Endodermal cell (in vitro differentiated cells): ENCODE measurements around the gene RCSD1. TPM values are rescaled to one million over a fixed set of nuclear protein-coding genes. Genes with fewer than 3 reads are reported as not detected.

Source experiments
- DNase-seq: peaks from one replicate; pipeline ENCODE4 v3.0.0-alpha.2; 2017
- H3K27ac ChIP-seq: 2 replicates; pipeline ENCODE4 v1.5.1; 2013; ENCODE audit warnings: mild to moderate bottlenecking, low read depth, low read length, moderate library complexity
- H3K27me3 ChIP-seq: 2 replicates; pipeline ENCODE4 v1.6.1; 2013; ENCODE audit warnings: mild to moderate bottlenecking, low read length, moderate library complexity; ENCODE audit not compliant: insufficient read depth, control insufficient read depth, poor library complexity, severe bottlenecking
- H3K36me3 ChIP-seq: 2 replicates; pipeline ENCODE4 v1.7.0; 2013; ENCODE audit warnings: mild to moderate bottlenecking, low read length, moderate library complexity; ENCODE audit not compliant: control insufficient read depth, insufficient read depth
- H3K4me1 ChIP-seq: one replicate; pipeline ENCODE4 v1.7.0; 2013; ENCODE audit warnings: low read length; ENCODE audit not compliant: control insufficient read depth, insufficient read depth
- H3K4me3 ChIP-seq: 2 replicates; pipeline ENCODE4 v1.5.1; 2013; ENCODE audit warnings: mild to moderate bottlenecking, low read length, moderate library complexity
- H3K9ac ChIP-seq: 2 replicates; pipeline ENCODE4 v1.6.1; 2013; ENCODE audit warnings: mild to moderate bottlenecking, low read length, moderate library complexity; ENCODE audit not compliant: poor library complexity, severe bottlenecking; ENCODE audit errors: extremely low read depth
- H3K9me3 ChIP-seq: 2 replicates; pipeline ENCODE4 v1.6.1; 2013; ENCODE audit warnings: mild to moderate bottlenecking, low read length, moderate library complexity; ENCODE audit not compliant: control insufficient read depth
- H3K27ac Mint-ChIP-seq: 2 replicates; pipeline ENCODE4 v1.8.0; 2020; ENCODE audit warnings: mixed read lengths
- H3K27me3 Mint-ChIP-seq: 2 replicates; pipeline ENCODE4 v1.8.0; 2021; ENCODE audit warnings: mild to moderate bottlenecking, mixed read lengths; ENCODE audit not compliant: insufficient read depth
- H3K36me3 Mint-ChIP-seq: 2 replicates; pipeline ENCODE4 v1.8.0; 2020; ENCODE audit warnings: low read depth, mixed read lengths
- H3K4me1 Mint-ChIP-seq: 2 replicates; pipeline ENCODE4 v1.8.0; 2020; ENCODE audit warnings: mixed read lengths
- H3K4me3 Mint-ChIP-seq: 2 replicates; pipeline ENCODE4 v1.8.0; 2020; ENCODE audit warnings: mild to moderate bottlenecking, moderate library complexity, mixed read lengths
- H3K9me3 Mint-ChIP-seq: 2 replicates; pipeline ENCODE4 v1.8.0; 2020; ENCODE audit warnings: mild to moderate bottlenecking, mixed read lengths
- WGBS, 2 experiments: methylation state at CpG; one replicate each; pipeline versions ENCODE4 v1.1.5 to v1.1.7; 2013; ENCODE audit warnings: missing lambda C conversion rate in 2 of 2, mixed read lengths in 1 of 2; ENCODE audit not compliant: insufficient coverage in 1 of 2, insufficient read length in 1 of 2; 5-methylcytosine and 5-hydroxymethylcytosine counted together
- total RNA-seq, 2 donors: library from RNA; stranded (reverse); fragmentation: NEBNext Ultra II Directional in 1 of 2; extraction: Animal tissue kit (Norgen Biotek cat#: 25700) in 1 of 2; gene quantifications; 2 replicates in 1 of 2; 3 replicates in 1 of 2; pipeline ENCODE4 v1.2.1, GENCODE V29; 2021
- TF ChIP-seq, protein P1 (sequence below): fragments of 200-600 bp; sonication (generic); conservative IDR thresholded peaks from 2 replicates; pipeline ENCODE4 v1.5.0; 2021; ENCODE audit warnings: antibody characterized with exemption, mild to moderate bottlenecking

RCSD1 gene
- total RNA-seq, 2 donors from 2014 or later: 0.11 to 0.29 TPM

DNA sequence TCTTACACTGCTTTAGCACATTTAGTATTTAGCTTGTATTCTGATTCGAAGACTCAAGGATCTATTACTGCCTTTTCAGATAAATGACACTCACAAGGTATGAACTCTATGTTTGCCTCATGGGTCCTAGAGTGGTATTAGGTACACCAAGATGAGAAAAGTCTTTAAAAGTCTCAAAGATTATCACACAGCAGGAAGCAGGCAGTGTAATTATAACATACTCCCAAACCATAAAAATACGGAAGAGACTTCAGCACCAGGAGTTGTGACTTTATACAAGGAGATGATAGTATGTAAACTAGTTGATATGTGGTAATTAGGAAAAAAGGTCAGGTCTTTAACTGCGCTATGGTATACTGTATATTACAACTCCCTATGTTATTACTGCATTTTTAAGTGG lies 11.2 kb upstream of the RCSD1 start:
- H3K36me3 Mint-ChIP-seq: no peaks in the 10 kb centered on the region
- Histone ChIP-seq H3K9me3 (peaks cover 11% of the 10 kb centered on the region), H3K9ac (no peak overlapping the region), H3K27me3 (no peaks in the 10 kb centered on the region), H3K4me3 (no peak overlapping the region), H3K27ac (no peak overlapping the region), H3K4me1 (peaks cover 4% of the 10 kb centered on the region), H3K36me3 (no peaks in the 10 kb centered on the region)
- peaks cover 19% of the 10 kb centered on the region for H3K9me3 Mint-ChIP-seq
- 98 to 100% methylated on average over 1 to 2 of the region's 3 CpGs for WGBS, 2 experiments
- no peak overlapping the region for H3K27ac Mint-ChIP-seq
- peaks cover 3% of the 10 kb centered on the region for H3K27me3 Mint-ChIP-seq
- TF ChIP-seq, protein P1, sequence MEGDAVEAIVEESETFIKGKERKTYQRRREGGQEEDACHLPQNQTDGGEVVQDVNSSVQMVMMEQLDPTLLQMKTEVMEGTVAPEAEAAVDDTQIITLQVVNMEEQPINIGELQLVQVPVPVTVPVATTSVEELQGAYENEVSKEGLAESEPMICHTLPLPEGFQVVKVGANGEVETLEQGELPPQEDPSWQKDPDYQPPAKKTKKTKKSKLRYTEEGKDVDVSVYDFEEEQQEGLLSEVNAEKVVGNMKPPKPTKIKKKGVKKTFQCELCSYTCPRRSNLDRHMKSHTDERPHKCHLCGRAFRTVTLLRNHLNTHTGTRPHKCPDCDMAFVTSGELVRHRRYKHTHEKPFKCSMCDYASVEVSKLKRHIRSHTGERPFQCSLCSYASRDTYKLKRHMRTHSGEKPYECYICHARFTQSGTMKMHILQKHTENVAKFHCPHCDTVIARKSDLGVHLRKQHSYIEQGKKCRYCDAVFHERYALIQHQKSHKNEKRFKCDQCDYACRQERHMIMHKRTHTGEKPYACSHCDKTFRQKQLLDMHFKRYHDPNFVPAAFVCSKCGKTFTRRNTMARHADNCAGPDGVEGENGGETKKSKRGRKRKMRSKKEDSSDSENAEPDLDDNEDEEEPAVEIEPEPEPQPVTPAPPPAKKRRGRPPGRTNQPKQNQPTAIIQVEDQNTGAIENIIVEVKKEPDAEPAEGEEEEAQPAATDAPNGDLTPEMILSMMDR: no peak
- no peak for DNase-seq
- H3K4me1 Mint-ChIP-seq: peaks cover 21% of the 10 kb centered on the region
- no peak overlapping the region for H3K4me3 Mint-ChIP-seq

DNA sequence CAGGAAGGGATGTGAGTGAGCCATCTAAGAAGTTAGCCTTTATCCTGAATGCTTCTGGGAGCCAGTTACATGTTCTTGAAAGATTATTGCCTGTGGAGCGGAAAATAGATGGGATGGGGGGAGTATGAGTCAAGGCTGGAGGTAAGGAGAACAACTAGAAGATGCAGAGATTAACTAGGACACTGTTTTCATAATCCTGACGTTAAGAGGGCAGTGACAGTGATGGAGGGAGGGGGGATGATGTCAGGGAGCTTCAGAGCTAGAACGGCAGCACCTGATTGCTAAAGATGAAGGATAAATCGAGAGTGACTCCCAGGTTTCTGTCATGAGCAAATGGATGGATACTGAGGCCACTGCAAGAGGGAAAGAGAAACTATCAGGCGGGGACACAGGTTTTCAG lies 10.0 kb upstream of the RCSD1 start:
- Histone ChIP-seq H3K27ac (no peak overlapping the region), H3K4me1 (peaks cover 4% of the 10 kb centered on the region), H3K36me3 (no peaks in the 10 kb centered on the region), H3K9ac (no peak overlapping the region), H3K9me3 (peaks cover 11% of the 10 kb centered on the region), H3K4me3 (no peak overlapping the region), H3K27me3 (no peaks in the 10 kb centered on the region)
- Mint-ChIP-seq H3K36me3 (no peaks in the 10 kb centered on the region), H3K4me3 (no peak overlapping the region), H3K27ac (no peak overlapping the region), H3K27me3 (peaks cover 6% of the 10 kb centered on the region), H3K4me1 (peaks cover 21% of the 10 kb centered on the region), H3K9me3 (peaks cover 12% of the 10 kb centered on the region)
- TF ChIP-seq, protein P1: no peak
- WGBS, 2 experiments: 80 to 87% methylated on average over 5 of the region's 5 CpGs
- no peak for DNase-seq

DNA sequence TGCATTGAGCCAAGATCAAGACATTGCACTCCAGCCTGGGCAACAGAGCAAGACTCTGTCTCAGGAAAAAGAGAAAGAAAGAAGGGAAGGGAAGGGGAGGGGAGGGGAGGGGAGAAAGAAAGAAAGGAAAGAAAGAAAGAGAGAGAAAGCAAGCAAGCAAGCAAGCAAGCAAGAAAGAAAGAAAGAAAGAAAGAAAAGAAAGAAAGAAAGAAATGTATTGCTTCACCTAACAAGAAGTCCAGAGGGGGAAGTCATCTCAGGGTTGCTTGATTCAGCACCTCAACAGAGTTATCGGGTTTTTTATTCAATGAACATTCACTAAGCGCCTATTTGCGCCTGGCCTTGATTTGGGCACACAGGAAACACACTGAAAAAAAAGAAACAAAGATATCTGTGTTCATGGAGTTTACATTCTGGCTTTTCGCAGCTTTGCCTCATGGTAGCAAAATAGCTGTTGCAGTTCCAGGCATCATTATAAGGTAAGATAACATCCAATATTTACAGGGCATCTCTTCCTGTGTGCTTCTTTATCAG lies 8.2 kb upstream of the RCSD1 start:
- no peaks in the 10 kb centered on the region for H3K36me3 ChIP-seq
- WGBS, 2 experiments: 95 to 100% methylated on average over 1 to 4 of the region's 4 CpGs
- no peak for DNase-seq
- H3K9me3 Mint-ChIP-seq: peaks cover 7% of the 10 kb centered on the region
- H3K36me3 Mint-ChIP-seq: no peaks in the 10 kb centered on the region
- H3K4me3 ChIP-seq: no peak overlapping the region
- H3K27ac Mint-ChIP-seq: no peak overlapping the region
- H3K9me3 ChIP-seq: peaks cover 4% of the 10 kb centered on the region
- peaks cover 9% of the 10 kb centered on the region for H3K27me3 Mint-ChIP-seq
- H3K4me3 Mint-ChIP-seq: no peak overlapping the region
- no peak overlapping the region for H3K27ac ChIP-seq
- TF ChIP-seq, protein P1: no peak
- peaks cover 17% of the 10 kb centered on the region for H3K4me1 Mint-ChIP-seq
- no peaks in the 10 kb centered on the region for H3K27me3 ChIP-seq
- no peak overlapping the region for H3K9ac ChIP-seq
- H3K4me1 ChIP-seq: peaks cover 4% of the 10 kb centered on the region
